ENCODE results near the gene AHCYL1.

AHCYL1 gene

DNA sequence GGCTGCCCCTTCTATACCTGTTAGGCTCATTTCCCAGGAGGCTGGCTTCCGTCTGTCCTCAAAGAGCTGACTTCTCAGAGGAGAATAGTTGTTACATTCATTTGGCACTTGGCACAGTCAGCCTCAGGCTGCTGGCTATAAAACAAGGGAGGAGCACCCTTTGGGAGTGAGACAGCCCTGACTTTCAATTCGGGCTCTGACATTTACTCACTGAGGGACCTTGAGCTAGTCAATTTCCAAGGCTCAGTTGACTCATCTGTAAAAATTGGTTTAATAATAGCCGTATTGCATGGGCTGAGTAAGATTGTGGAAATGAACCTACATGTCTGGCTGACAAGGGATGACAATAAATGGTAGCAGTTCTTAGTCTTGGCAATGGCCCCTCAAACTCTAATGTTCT, 72.2 kb downstream of the AHCYL1 start:
- Histone ChIP-seq H3K4me2 (ENCODE audit: low read depth, low read length, poor library complexity, severe bottlenecking) (no peak overlapping the region), H3K36me3 (ENCODE audit: low read length) (peaks cover 9% of the 10 kb centered on the region), H3K9me2 (replicated peaks; ENCODE audit: insufficient read depth, low read length) (no peaks in the 10 kb centered on the region), H3K27ac (ENCODE audit: low read depth, low read length) (no peak overlapping the region), H4K20me1 (ENCODE audit: low read depth, low read length) (no peaks in the 10 kb centered on the region), H3K9ac (ENCODE audit: low read length) (no peak overlapping the region), H3K4me3 (ENCODE audit: insufficient read depth, low read length, poor library complexity, severe bottlenecking) (no peak overlapping the region), H3K79me2 (ENCODE audit: insufficient read depth, low read length) (no peaks in the 10 kb centered on the region), H3K27me3 (ENCODE audit: low read length) (no peaks in the 10 kb centered on the region), H3K9me3 (ENCODE audit: insufficient read depth, low read length) (no peaks in the 10 kb centered on the region), H3F3A (ENCODE audit: insufficient read depth) (no peaks in the 10 kb centered on the region), H2AFZ (ENCODE audit: low read depth, low read length, severe bottlenecking) (no peak overlapping the region)
- TF ChIP-seq CTCF (IDR thresholded peaks at IDR 0.05; ENCODE audit: insufficient read depth, low read length, poor library complexity, severe bottlenecking) = no peak
- TF ChIP-seq EZH2phosphoT487 (conservative IDR thresholded peaks at IDR 0.05; ENCODE audit: low read length) = no peak

DNA sequence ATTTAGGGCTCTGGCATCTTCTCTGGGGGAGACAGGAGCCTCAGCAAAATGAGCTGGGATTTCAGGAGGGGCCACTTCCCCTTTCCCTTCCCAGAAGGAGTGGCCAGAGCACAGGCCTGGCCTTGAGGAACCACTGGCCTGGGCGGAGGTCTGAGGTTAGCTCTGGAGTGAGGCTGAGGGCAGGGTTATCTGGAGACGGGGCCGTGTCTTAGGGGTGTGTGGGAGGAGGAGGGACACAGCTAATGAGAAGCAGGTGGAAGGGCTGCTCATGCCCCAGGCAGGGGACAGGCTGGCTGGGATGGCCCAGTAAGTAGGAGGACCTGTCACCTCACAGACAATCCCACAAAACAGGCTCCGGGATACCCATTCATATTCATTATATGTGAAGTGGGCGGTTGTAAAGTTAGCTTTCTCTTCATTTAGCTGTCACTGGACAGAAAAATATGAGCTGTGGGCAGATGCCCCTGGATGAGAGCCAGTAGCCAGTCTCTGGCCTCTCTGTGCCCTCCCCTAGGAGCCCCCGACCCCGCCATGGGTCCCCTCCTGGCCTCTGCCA, 73.5 kb downstream of the AHCYL1 start:
- TF ChIP-seq EZH2phosphoT487 (conservative IDR thresholded peaks at IDR 0.05; ENCODE audit: low read length) = no peak
- TF ChIP-seq CTCF (IDR thresholded peaks at IDR 0.05; ENCODE audit: insufficient read depth, low read length, poor library complexity, severe bottlenecking) = no peak
- no peak overlapping the region for H3K27ac ChIP-seq (ENCODE audit: low read depth, low read length)
- no peak overlapping the region for H3K4me2 ChIP-seq (ENCODE audit: low read depth, low read length, poor library complexity, severe bottlenecking)

GRCh38 chr1:110058591-110058990, 74.0 kb downstream of the AHCYL1 start:
- H2AFZ ChIP-seq (ENCODE audit: low read depth, low read length, severe bottlenecking) = no peak overlapping the region
- H4K20me1 ChIP-seq (ENCODE audit: low read depth, low read length) = no peaks in the 10 kb centered on the region
- no peak for TF ChIP-seq CTCF (IDR thresholded peaks at IDR 0.05; ENCODE audit: insufficient read depth, low read length, poor library complexity, severe bottlenecking)
- no peak for TF ChIP-seq EZH2phosphoT487 (conservative IDR thresholded peaks at IDR 0.05; ENCODE audit: low read length)
- no peak overlapping the region for H3K27ac ChIP-seq (ENCODE audit: low read depth, low read length)
- no peaks in the 10 kb centered on the region for H3K27me3 ChIP-seq (ENCODE audit: low read length)
- H3F3A ChIP-seq (ENCODE audit: insufficient read depth) = no peaks in the 10 kb centered on the region
- no peaks in the 10 kb centered on the region for H3K9me3 ChIP-seq (ENCODE audit: insufficient read depth, low read length)
- peaks cover 9% of the 10 kb centered on the region for H3K36me3 ChIP-seq (ENCODE audit: low read length)
- no peak overlapping the region for H3K9ac ChIP-seq (ENCODE audit: low read length)
- H3K4me3 ChIP-seq (ENCODE audit: insufficient read depth, low read length, poor library complexity, severe bottlenecking) = no peak overlapping the region
- no peaks in the 10 kb centered on the region for H3K79me2 ChIP-seq (ENCODE audit: insufficient read depth, low read length)
- H3K9me2 ChIP-seq (replicated peaks; ENCODE audit: insufficient read depth, low read length) = no peaks in the 10 kb centered on the region
- no peak overlapping the region for H3K4me2 ChIP-seq (ENCODE audit: low read depth, low read length, poor library complexity, severe bottlenecking)

More for the DNA sequence above, 73.5 kb downstream of the AHCYL1 start:
- H3F3A ChIP-seq (ENCODE audit: insufficient read depth) = no peaks in the 10 kb centered on the region
- H3K9me2 ChIP-seq (replicated peaks; ENCODE audit: insufficient read depth, low read length) = no peaks in the 10 kb centered on the region
- H3K9me3 ChIP-seq (ENCODE audit: insufficient read depth, low read length) = no peaks in the 10 kb centered on the region
- no peak overlapping the region for H2AFZ ChIP-seq (ENCODE audit: low read depth, low read length, severe bottlenecking)
- H3K4me3 ChIP-seq (ENCODE audit: insufficient read depth, low read length, poor library complexity, severe bottlenecking) = no peak overlapping the region
- no peaks in the 10 kb centered on the region for H3K79me2 ChIP-seq (ENCODE audit: insufficient read depth, low read length)
- H4K20me1 ChIP-seq (ENCODE audit: low read depth, low read length) = no peaks in the 10 kb centered on the region
- peaks cover 9% of the 10 kb centered on the region for H3K36me3 ChIP-seq (ENCODE audit: low read length)
- H3K9ac ChIP-seq (ENCODE audit: low read length) = no peak overlapping the region
- H3K27me3 ChIP-seq (ENCODE audit: low read length) = no peaks in the 10 kb centered on the region
